ENCODE results near the gene PDE4B.

Gene PDE4B

DNA sequence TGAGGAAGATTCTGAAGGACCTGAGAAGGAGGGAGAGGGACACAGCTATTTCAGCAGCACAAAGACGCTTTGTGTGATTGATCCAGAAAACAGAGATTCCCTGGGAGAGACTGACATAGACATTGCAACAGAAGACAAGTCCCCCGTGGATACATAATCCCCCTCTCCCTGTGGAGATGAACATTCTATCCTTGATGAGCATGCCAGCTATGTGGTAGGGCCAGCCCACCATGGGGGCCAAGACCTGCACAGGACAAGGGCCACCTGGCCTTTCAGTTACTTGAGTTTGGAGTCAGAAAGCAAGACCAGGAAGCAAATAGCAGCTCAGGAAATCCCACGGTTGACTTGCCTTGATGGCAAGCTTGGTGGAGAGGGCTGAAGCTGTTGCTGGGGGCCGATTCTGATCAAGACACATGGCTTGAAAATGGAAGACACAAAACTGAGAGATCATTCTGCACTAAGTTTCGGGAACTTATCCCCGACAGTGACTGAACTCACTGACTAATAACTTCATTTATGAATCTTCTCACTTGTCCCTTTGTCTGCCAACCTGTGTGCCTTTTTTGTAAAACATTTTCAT, 579.9 kb downstream of the PDE4B start:
- DNase-seq, result no peak

DNA sequence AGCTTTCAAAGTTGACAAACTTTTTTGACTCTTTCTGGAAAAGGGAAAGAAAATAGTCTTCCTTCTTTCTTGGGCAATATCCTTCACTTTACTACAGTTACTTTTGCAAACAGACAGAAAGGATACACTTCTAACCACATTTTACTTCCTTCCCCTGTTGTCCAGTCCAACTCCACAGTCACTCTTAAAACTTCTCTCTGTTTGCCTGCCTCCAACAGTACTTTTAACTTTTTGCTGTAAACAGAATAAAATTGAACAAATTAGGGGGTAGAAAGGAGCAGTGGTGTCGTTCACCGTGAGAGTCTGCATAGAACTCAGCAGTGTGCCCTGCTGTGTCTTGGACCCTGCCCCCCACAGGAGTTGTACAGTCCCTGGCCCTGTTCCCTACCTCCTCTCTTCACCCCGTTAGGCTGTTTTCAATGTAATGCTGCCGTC, 580.5 kb downstream of the PDE4B start:
- no peak for DNase-seq

DNA sequence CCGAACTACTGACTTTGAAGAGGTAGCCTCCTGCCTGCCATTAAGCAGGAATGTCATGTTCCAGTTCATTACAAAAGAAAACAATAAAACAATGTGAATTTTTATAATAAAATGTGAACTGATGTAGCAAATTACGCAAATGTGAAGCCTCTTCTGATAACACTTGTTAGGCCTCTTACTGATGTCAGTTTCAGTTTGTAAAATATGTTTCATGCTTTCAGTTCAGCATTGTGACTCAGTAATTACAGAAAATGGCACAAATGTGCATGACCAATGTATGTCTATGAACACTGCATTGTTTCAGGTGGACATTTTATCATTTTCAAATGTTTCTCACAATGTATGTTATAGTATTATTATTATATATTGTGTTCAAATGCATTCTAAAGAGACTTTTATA, 581.5 kb downstream of the PDE4B start:
- no peak for DNase-seq

- DNase-seq, result peak; percentile 10
Observed at GRCh38 chr1:66374561-66375111, 581.9 kb downstream of the PDE4B start.

GRCh38 chr1:66375125-66375524, 582.4 kb downstream of the PDE4B start:
- no peak for DNase-seq

GRCh38 chr1:66380452-66381212, 587.9 kb downstream of the PDE4B start:
- DNase-seq, result peak; percentile 21

DNA sequence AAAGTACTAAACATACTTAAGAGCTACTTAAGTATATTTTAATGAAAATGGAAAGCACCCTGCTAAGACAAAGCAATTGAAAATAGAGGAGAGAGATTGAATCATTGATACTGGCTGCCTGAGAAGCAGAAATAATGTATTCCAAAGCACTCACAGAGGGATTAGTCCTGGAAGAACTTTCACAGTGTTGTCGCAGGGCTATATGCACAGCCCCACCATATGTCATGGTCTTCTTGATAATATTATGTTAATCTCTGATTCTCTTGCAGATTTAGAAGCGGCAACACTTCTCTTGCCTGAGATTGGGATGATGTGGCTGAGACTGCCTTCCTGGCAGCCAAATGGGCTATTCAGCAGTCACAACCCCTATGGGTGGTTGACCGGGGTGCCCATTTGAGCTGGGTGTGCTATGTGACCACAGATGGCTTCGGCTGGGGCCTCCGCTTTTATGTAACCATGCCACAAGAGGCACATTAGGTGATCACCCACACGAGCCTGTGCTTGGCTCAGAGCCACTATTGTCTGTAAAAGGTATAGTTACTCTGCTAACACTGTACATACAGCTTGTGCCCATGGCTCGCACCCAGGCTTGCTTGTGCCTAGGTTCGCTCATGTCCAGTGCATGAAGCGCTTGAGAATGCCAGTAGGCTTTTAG, 589.1 kb downstream of the PDE4B start:
- no peak for DNase-seq

- no peak for DNase-seq
Observed at GRCh38 chr1:66383168-66383567, 590.5 kb downstream of the PDE4B start.

DNA sequence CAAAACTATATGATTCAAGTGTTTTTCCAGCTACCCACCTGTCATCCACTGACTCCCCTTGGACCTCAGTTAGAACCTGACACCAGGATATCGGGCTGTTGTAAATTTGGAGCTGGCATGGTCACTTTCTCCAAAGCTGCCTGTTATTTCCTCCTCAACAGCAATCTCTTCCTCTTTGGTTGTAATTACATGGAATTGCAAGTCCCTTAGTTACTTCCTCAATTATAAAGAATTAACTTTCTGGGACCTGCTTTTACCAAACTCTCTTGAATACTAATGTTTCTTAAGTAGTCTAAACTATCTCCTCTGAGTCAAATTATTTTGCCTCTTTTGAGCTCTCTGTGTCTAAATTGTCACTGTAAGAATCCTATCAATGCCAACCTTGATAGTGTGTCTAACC, 590.9 kb downstream of the PDE4B start:
- DNase-seq, result no peak

DNA sequence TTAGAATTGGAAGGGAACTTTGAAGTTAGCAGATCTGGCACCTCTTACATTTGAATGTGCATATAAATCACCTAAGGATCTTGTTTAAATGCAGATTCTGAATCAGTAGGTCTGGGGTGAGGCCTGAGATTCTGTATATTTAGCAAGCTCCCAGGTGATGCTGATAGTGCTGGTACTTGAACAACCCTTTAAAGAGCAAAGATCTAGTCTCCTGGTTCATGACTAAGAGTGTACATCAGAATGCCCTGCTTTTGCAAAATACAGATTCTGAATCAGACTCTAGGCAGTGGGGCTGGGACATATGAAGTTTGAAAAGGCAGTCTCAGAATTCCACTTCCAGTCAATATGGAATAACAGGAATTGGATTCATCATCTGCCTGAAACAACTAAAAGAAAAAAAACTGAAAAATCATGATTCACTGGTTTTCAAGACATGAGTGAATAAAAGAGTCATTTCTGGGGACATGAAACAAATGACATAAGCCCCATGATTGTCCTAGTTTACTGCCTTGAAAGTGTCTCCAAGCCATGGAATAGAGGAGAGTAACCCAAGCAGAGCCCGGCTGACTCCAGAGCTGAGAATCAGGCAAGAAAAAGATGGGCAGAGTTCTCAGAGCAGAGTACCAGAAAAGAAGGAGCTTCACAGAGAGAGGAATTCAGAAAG, 591.7 kb downstream of the PDE4B start:
- DNase-seq, result no peak

DNA sequence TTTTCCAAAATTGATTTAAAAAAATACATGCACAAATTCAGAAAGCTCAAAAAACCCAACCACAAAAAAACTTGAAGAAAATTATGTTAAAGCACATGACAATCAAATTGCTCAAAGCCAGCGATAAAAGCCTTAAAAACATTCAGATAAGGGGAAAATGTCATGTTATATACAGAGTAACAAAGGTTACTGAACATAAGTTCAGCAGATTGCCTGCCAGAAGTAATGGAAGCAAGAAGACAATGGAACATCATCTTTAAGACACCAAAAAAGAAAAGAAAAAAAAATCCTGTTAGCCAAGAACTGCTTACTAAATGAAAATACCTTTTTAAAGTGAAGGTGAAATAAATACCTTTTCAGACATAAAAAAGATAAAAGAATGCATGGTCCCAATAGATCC, 594.0 kb downstream of the PDE4B start:
- no peak for DNase-seq

GRCh38 chr1:66388913-66389312, 596.2 kb downstream of the PDE4B start:
- no peak for DNase-seq

DNA sequence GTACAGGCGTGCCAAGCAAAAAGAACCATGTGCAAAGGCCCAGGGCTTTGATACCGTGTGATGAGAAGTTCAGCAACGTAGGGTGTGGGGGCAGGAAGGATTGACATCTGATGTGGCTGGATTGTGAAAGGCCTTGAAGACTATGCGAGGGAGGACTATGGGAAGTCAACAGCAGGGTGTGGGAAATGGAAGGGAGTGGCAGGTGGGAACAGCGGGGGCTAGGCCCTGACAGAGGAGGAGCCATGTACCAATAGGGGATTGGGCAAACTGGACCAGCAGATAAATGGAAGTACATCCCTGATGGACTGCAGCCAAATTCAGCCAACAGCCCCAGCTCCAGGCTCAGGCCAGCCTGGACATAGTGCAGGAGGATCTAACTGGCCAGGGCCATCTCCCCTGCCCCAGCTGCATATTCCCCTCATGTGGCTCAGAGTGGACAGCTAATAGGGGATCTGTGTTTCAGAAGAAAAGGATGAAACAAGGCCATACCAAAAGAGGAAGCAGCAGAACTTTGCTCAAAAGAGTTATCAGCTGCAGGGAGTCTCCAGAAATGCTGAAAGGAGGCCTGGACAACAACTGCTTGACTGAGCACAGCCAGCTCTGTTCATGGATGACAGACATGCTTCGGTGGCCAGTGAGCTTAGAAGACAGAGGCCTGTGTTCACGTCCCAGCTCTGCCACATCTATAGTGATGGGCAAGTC, 601.0 kb downstream of the PDE4B start:
- no peak for DNase-seq

DNA sequence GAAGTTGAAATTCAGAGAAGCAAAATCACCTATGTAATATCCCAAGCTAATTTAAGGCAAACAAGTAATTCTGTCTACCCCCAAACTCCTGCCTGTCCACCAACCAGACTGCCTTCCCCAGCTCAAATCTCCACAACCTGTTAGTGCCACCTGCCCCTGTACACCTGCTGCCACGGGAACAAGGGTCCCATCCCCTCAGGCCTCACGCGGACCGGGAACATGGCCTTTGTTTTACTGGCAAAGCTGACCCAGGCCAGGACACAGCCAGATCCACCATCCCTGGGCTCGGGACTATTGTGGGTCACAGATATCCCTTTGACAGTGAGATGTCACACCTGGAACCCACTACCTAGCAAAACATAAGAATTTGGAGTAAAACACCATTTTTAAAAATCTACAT, 601.9 kb downstream of the PDE4B start:
- DNase-seq, result no peak

DNA sequence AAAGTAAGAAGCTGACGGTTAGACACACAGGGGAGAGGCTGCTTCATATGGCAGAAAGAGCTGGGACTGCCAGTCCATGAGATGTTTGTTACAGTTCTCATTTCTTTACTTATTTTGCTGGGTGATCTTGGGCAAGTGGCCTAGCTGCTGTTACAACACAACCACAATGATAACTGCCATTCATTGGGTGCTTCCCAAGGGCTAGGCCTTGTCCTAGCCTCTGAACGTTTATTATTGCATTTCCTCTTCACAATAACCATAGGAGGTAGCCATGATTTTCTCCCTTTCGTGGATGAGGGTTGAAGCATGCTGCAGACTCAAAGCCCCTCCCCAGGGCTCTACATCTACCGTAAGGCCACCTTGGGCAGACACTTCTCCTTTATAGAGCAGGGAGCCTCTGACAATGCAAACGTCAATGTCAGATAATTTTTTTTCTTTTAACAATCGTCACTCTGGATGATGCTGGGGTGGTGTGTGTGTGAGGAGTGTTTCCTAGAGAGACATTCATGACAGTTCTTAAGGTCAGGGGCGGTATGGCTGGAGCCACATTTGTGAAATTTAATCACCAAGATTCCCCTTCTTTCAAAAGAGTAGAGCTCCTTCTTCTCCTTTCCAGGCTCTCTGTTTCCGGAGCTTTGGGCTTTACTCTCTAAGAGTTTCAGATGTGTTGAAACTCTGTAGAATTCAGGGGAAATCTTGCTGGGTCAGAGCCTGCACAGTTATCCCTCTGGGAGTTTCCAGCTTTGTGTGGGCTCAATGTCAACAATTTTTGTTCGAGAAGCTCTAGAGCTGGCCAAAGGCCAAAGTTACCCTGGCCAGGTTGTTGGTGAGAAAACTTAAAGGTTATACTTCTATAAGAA, 602.7 kb downstream of the PDE4B start:
- DNase-seq, result no peak

GRCh38 chr1:66396212-66396890, 603.7 kb downstream of the PDE4B start:
- DNase-seq, result no peak

GRCh38 chr1:66397192-66397591, 604.5 kb downstream of the PDE4B start:
- no peak for DNase-seq

DNA sequence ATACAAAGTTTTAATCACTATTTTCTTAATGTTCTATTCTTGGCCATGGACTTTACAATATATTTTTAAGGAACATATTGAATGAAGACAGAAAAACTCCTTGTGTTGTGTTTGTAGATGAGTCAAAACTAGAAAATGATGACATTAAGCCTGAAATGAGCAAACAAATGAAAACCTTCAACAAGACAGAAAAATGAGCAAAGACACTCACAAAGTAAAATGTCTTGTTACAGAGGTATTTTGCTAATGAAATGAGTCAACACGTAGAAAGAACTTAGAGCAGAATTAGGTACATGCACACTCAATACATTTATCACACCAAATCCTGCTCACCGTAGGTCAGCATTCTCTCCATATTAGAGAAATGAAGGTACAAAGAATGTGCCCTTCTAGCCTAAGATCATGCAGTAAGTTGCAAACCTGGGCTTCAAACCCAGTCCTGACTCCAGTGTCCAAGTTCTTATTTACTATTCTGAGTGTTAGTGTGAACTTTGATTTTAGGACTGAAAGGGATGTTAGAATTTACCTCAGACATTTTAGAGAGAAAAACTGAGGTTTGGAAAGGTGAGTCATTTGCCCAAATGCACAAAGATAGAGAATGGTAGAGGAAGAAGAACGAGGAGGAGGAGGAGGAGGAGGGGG, 607.3 kb downstream of the PDE4B start:
- DNase-seq, result no peak

- no peak for DNase-seq
Observed at GRCh38 chr1:66400660-66401059, 608.0 kb downstream of the PDE4B start.

- DNase-seq, result no peak
Observed at GRCh38 chr1:66401244-66401643, 608.5 kb downstream of the PDE4B start.

GRCh38 chr1:66402194-66402593, 609.5 kb downstream of the PDE4B start:
- DNase-seq, result no peak
